Left colon (tissue), 2 donors: ENCODE results near the gene PLXNA3. TPM values are rescaled to one million over a fixed set of nuclear protein-coding genes. Genes with fewer than 3 reads are reported as not detected.

Source experiments
- ATAC-seq: fragments of 200-7000 bp; cut with Tn5 transposase; one replicate; pipeline ENCODE4 v1.9.1; 2020; ENCODE audit warnings: mild to moderate bottlenecking, moderate library complexity
- DNase-seq, 2 donors: peaks; one replicate each; pipeline ENCODE4 v3.0.0-alpha.2; 2020
- intact Hi-C, 2 donors: fragments of 100-400 bp; cut with DNase I in 1 of 2; cut with micrococcal nuclease in 1 of 2; formaldehyde crosslinking; loops; one replicate each; pipeline versions ENCODE4 v1.11.2 to v1.14.0; 2022; cut with DNase I, micrococcal nuclease
- microRNA-seq, 2 donors: library from miRNA; unstranded; fragments of <30 nt; microRNA quantifications; one replicate each; pipeline versions ENCODE4 v1.1.0 to v1.2.0, GENCODE V29; 2020
- total RNA-seq, 2 donors: library from RNA; stranded (reverse); fragmentation: NEBNext Ultra II Directional; extraction: Animal tissue kit (Norgen Biotek cat#: 25700); gene quantifications; one replicate each; pipeline ENCODE4 v1.2.1, GENCODE V29; 2021
- donor health status: DM: no; HTN: no; CAD: no.
- donor health status: DM: yes; HTN: yes; CAD: no.

PLXNA3 gene
- total RNA-seq, 2 donors from 2014 or later, result 48.9 to 68.2 TPM

DNA sequence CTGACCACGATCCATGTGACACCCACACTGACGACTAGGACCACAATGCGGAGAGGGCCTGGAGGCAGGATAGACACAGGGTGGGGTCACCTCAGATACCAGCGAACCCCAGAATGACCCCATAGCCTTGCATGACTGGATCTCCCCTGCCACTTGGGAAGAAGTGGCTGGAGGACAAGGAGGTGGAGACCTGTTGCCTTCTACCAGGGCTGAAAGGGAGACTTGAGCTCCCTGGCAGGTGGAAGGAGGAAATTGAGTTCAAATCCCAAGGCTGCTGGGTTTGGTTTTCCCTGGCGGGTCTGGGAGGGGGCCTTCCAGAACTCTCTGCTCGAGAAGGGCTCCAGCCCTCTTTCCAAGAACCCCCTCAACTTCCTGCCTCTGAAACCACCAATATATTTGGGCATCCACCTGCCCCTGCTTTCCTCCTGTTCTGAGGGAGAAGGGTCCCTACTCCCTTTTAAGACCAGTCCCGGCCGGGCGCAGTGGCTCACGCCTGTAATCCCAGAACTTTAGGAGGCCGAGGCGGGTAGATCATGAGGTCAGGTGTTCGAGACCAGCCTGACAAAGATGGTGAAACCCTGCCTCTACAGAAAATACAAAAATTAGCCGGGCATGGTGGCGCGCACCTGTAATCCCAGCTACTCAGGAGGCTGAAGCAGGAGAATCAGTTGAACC lies 54.9 kb downstream of the PLXNA3 start:
- ATAC-seq (no peak), DNase-seq (no peak)
- intact Hi-C loops, result no loop called here

DNA sequence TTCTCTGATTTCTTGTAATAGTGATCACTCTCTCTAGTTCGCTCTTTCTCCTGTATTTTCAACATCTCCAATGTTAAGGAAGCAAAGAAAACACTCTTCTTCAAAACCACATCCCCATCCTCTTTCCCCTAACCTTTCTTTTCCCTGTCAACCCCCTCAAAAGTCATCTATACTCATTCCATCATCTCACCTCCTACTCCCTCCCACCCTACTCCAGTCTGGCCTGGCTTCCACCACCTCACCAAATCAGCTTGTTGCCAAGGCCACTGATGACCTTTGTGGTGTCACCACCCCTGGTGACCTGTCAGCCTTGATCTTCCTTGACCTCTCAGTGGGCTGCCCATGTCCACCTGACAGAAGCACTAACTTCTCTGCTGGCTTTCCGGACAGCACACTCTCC lies 55.6 kb downstream of the PLXNA3 start:
- ATAC-seq (no peak), DNase-seq (no peak)
- intact Hi-C loops, result no loop called here

GRCh38 chrX:154515090-154515965 lies 57.2 kb downstream of the PLXNA3 start:
- DNase-seq, result peak; percentile 54 to 75
- ATAC-seq, result peak; percentile 65
- intact Hi-C loops, result no loop called here

GRCh38 chrX:154515966-154516655 lies 58.0 kb downstream of the PLXNA3 start, which contains the start of gene FAM3A:
Gene FAM3A, minus strand, starts transcription at chrX:154516232. Its CDS starts 460 bp downstream, at chrX:154515772.
- intact Hi-C loops, result no loop called here
- ATAC-seq (peak; percentile 81), DNase-seq (peak; percentile 91 to 94)

GRCh38 chrX:154516656-154517100 lies 58.6 kb downstream of the PLXNA3 start:
- intact Hi-C loops, result no loop called here
- ATAC-seq (peak; percentile 3), DNase-seq (peak in 1 of 2 donors; percentile 53)

DNA sequence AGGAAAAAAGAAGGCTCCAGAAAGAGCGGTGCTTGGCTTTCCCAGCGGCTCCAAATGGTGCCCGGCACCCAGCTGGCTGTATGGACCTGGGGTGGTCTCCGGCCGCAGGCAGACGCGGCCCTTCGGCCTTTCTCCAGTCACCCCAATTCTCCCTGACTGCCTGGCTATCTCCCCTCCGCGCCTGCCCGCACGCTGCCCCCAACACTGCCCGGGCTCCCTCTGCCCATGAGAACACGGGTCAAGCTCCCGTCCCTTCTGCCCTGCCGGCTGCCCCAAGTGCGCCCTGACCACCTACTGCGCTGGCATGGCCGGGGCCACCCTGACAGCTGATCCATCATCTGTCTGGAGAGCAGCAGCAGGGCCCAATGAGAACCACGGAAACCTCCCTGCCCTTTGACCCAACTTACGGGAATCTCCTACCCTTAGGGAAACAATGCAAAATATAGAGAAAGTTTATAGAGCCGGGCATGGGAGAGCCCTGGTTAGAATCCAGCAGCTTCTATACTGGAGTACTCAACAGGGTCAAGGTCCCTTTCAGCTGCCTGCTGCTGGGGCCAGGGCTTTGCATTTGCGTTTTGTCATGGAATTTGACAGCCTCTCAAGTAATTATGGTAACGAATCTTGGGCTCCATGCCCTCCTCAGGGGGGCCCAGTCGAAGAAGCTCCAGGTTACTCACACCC lies 59.2 kb downstream of the PLXNA3 start:
- ATAC-seq (peak; percentile 46), DNase-seq (peak; percentile 40 to 64)
- intact Hi-C loops, result no loop called here

- intact Hi-C loops, result no loop called here
Measured at GRCh38 chrX:154519389-154519788, 61.3 kb downstream of the PLXNA3 start.

GRCh38 chrX:154525606-154526490 lies 67.8 kb downstream of the PLXNA3 start:
- intact Hi-C loops, result no loop called here
- DNase-seq (no peak), ATAC-seq (no peak)

More at GRCh38 chrX:154519389-154519788, 61.3 kb downstream of the PLXNA3 start:
- no peak for ATAC-seq
- no peak for DNase-seq

DNA sequence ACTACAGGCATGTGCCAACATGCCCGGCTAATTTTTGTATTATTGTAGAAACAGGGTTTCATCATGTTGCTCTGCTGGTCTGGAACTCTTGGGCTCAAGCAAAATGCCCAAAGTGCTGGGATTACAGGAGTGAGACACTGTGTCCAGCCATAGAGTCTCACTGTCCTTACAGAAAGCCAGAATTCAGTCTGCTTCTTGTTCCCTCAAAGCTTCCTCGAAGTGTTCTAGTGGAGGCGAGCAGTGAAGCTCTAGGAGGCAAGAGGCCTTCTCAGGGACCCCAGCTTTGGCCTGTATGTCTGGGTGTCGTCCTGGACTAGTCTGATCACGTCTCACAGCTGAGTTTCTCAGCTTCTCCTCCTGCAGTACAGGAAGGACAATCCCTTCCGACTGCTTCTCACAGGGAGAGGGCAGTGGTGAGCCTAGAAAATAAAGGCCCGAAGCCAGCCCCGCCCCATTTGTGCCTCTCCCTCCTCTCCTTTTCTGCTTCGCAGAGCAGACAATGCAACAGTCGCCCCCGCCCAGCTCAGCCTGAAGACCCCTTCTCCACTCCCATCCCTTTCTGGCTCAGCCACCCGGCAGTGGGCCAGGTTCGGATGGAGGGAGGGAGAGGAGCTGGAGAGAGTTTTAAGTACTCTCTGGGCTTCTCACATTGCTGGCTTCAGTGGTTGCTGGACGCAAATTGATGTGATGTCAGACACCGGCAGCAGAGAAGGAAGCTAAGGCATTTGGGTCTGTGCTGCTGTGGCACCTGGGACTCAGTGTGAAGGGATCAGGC lies 69.0 kb downstream of the PLXNA3 start:
- peak; percentile 87 for ATAC-seq
- intact Hi-C loops, result no loop called here

More for the DNA sequence above, 69.0 kb downstream of the PLXNA3 start:
- DNase-seq, result peak; percentile 81 to 86

Small RNA genes lying within 50 kb of the gene (microRNA-seq; reads per million reads assigned to microRNA genes)
- 0 to 0.53 reads per million in 2 donors for gene MIR6858

Other genes starting within 250 kb of the PLXNA3 start
- not detected for gene OPN1MW2, start 238.5 kb upstream of the PLXNA3 start, total RNA-seq
- not detected for gene OPN1MW3, start 200.7 kb upstream of the PLXNA3 start, total RNA-seq
- gene TEX28, start 163.2 kb upstream of the PLXNA3 start, total RNA-seq, result not detected
- not detected for gene TKTL1, start 162.5 kb upstream of the PLXNA3 start, total RNA-seq
- gene FLNA, start 83.6 kb upstream of the PLXNA3 start, total RNA-seq, result 100 to 1,000 TPM in 1 of 2 donors, 10 to 100 TPM in 1; 84.2 to 741 TPM
- 10 to 100 TPM; 31.9 to 33.1 TPM for gene EMD, start 79.0 kb upstream of the PLXNA3 start, total RNA-seq
- 1,000 to 10,000 TPM; 2,262 to 2,406 TPM for gene RPL10, start 59.9 kb upstream of the PLXNA3 start, total RNA-seq
- gene DNASE1L1, start 49.0 kb upstream of the PLXNA3 start, total RNA-seq, result 10 to 100 TPM; 23.4 to 26.8 TPM
- 10 to 100 TPM; 28.8 to 40.8 TPM for gene TAFAZZIN, start 46.7 kb upstream of the PLXNA3 start, total RNA-seq
- gene ATP6AP1, start 29.6 kb upstream of the PLXNA3 start, total RNA-seq, result 100 to 1,000 TPM; 100 to 105 TPM
- 10 to 100 TPM; 63.3 to 65.0 TPM for gene GDI1, start 21.1 kb upstream of the PLXNA3 start, total RNA-seq
- gene FAM50A, start 14.1 kb upstream of the PLXNA3 start, total RNA-seq, result 10 to 100 TPM; 44.4 to 56.7 TPM
- gene LAGE3, start 21.0 kb downstream of the PLXNA3 start, total RNA-seq, result 10 to 100 TPM in 1 of 2 donors, 1 to 10 TPM in 1; 9.8 to 11.5 TPM
- 10 to 100 TPM; 30.5 to 34.5 TPM for gene UBL4A, start 28.3 kb downstream of the PLXNA3 start, total RNA-seq
- 10 to 100 TPM; 23.8 to 30.0 TPM for gene SLC10A3, start 32.3 kb downstream of the PLXNA3 start, total RNA-seq
- 10 to 100 TPM; 64.3 to 75.0 TPM for gene FAM3A, start 58.0 kb downstream of the PLXNA3 start, total RNA-seq
- gene G6PD, start 88.6 kb downstream of the PLXNA3 start, total RNA-seq, result 10 to 100 TPM; 30.5 to 34.2 TPM
- gene IKBKG, start 89.3 kb downstream of the PLXNA3 start, total RNA-seq, result 10 to 100 TPM; 26.5 to 29.1 TPM
- not detected for gene CTAG1A, start 126.9 kb downstream of the PLXNA3 start, total RNA-seq
- not detected for gene CTAG1B, start 161.0 kb downstream of the PLXNA3 start, total RNA-seq
- not detected for gene CTAG2, start 195.3 kb downstream of the PLXNA3 start, total RNA-seq